ENCODE measurements around the gene OBSCN. TPM values are rescaled to one million over a fixed set of nuclear protein-coding genes. Genes with fewer than 3 reads are reported as not detected.

Gene OBSCN
- total RNA-seq, 1 donor from 2014 or later, result 1.5 TPM

DNA sequence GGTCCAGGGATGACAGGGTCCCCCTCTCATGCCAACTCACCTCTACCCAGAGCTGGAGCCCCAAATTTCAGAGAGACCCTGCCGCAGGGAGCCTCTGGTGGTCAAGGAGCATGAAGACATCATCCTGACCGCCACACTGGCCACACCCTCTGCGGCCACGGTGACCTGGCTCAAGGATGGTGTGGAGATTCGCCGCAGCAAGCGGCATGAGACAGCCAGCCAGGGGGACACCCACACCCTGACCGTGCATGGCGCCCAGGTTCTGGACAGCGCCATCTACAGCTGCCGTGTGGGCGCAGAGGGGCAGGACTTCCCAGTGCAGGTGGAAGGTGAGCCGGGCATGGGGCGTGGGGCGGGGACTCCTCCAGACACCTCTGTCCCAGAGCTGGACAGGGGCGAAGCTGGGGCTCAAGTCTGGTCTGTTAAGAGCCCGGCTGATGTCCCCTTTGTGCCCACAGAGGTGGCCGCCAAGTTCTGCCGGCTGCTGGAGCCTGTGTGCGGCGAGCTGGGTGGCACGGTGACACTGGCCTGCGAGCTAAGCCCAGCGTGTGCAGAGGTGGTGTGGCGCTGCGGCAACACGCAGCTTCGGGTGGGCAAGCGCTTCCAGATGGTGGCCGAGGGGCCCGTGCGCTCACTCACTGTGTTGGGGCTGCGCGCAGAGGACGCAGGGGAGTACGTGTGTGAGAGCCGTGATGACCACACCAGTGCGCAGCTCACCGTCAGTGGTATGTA, 66.0 kb downstream of the OBSCN start:
- no peak for DNase-seq (ENCODE audit: extremely low read depth, low read depth, low spot score)

DNA sequence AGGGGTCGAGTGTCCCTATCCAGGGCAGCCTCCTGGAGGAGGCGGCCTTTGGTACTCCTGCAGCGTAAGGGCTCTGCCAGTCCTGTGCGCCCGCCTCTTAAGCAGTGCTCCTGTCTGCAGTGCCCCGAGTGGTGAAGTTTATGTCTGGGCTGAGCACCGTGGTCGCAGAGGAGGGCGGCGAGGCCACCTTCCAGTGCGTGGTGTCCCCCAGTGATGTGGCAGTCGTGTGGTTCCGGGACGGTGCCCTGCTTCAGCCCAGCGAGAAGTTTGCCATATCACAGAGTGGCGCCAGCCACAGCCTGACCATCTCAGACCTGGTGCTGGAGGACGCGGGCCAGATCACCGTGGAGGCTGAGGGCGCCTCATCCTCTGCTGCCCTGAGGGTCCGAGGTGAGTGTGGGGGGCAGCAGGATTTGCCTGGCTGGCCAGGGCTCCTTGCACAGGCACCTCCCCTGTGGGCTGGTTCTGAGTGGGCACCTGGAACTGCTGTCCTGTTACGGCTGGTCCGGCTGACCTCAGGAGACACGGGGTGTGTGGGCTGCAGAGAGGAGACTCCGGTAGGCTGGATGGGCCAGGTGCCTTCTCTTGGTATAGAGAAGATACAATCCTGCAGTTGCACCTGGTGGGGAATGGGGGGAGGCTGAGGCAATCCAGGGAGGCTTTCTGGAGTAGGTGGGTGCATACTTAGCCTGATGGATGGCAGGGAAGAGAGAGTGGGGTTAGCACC, 66.8 kb downstream of the OBSCN start:
- DNase-seq (ENCODE audit: extremely low read depth, low read depth, low spot score), result no peak

DNA sequence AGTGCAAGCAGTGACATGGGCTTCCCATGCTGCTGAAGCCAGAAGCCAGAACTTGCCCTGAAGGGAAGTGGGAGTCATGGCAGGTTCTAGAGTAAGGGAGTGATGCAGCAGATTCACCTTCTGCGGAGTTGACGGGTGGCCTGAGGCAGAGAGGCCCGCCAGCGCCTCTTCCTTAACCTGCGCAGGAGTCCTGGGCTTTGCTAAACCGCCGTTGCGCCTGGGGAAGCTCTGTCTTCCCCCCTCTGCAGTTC, 67.3 kb downstream of the OBSCN start:
- no peak for DNase-seq (ENCODE audit: extremely low read depth, low read depth, low spot score)

DNA sequence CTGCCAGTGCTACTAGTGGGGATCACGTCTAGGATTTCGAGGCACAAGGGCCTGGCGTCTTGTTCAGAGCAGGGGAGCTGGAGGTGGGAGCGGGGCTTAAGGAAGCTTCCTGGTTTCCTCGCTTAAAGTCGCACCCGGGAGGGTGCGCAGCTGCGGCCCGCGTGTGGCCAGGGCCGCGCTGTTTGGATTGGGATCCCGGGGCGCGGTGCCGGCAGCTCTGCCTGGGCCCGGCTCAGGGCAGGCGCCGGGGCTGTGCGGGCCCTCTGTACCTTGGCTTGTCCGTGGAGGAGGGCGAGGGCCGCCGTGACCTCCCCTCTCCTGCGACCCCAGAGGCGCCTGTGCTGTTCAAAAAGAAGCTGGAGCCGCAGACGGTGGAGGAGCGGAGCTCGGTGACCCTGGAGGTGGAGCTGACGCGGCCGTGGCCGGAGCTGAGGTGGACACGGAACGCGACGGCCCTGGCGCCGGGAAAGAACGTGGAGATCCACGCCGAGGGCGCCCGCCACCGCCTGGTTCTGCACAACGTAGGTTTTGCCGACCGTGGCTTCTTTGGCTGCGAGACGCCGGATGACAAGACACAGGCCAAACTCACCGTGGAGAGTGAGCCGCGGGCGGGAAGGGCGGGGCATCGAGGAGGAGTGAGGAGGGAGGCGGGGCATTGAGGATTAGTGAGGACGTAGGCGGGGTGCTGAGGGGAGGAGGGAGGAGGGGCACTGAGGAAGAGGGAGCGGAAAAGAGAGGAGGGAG, 67.8 kb downstream of the OBSCN start:
- DNase-seq (ENCODE audit: extremely low read depth, low read depth, low spot score), result no peak

DNA sequence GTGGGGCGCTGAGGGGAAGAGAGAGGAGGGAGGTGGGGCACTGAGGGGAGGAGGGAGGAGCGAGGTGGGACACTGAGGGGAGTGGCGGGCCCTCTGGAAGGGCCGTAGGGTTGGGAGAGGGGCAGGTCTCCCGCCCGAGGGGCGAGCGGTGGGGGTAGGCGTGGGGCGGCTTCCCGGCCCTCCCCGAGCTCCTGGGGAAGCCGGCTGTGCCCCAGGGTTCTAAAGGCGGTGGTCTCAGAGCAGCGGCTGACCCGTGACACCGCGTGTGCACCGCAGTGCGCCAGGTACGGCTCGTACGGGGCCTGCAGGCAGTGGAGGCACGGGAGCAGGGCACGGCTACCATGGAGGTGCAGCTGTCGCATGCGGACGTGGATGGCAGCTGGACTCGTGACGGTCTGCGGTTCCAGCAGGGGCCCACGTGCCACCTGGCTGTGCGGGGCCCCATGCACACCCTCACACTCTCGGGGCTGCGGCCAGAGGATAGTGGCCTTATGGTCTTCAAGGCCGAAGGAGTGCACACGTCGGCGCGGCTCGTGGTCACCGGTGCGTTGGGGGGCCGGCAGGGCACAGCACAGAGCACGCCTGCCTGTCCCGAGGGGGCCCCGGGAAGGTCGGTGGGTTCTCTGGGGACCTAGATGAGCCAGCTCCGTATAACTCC, 68.5 kb downstream of the OBSCN start:
- DNase-seq (ENCODE audit: extremely low read depth, low read depth, low spot score), result no peak

DNA sequence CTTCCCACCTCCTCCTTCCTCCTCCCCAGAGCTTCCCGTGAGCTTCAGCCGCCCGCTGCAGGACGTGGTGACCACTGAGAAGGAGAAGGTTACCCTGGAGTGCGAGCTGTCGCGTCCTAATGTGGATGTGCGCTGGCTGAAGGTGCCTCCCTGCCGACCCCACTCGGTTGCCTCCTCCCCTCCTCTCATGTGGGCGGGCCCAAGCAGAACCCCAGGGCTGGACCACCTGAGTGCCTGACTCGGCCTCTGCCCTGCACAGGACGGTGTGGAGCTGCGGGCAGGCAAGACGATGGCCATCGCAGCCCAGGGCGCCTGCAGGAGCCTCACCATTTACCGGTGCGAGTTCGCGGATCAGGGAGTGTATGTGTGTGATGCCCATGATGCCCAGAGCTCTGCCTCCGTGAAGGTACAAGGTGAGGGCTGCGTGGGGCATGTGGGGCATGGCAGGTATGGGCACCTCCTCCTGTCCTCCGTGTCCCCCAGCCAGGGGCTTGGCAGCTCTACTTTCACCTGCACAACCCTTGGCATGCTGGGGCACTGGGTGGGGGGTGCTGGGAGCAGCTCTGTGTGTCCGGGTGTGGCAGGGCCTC, 69.2 kb downstream of the OBSCN start:
- DNase-seq (ENCODE audit: extremely low read depth, low read depth, low spot score), result no peak

DNA sequence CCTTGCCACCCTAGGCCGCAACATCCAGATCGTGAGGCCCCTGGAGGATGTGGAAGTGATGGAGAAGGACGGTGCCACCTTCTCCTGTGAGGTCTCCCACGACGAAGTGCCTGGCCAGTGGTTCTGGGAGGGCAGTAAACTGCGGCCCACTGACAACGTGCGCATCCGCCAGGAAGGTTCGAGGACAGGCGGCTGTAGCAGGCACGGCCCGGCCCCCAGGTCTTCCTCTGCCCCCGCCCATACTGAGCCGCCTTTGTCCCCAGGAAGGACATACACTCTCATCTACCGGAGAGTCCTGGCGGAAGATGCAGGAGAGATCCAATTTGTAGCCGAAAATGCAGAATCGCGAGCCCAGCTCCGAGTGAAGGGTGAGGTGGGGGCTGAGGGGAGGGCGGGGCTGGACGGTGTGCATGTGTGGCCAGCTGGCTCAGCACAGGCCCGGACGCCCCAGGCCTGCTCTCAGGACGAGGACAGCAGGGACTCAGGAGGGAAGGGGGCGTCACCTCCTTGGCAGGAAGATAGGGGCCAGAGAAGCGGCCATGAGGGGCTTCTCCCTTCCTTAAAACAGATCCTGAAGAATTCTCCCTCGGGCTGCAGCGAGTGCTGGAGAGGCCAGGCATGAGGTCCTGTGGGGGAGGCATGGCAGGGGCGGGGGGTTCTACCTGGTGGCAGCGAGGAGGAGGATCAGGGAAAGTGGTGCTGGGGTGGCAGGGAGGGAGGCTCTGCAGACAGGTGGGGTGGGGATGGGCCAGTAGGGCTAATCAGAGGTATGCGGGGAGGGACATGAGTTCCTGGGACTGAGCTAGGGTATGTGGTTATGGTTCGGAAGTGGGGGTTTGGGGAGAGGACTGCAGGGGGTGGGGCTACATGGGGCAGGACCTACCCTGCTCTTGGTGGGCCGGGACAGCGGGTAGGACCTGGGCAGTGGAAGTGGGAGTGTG, 69.9 kb downstream of the OBSCN start:
- no peak for DNase-seq (ENCODE audit: extremely low read depth, low read depth, low spot score)

DNA sequence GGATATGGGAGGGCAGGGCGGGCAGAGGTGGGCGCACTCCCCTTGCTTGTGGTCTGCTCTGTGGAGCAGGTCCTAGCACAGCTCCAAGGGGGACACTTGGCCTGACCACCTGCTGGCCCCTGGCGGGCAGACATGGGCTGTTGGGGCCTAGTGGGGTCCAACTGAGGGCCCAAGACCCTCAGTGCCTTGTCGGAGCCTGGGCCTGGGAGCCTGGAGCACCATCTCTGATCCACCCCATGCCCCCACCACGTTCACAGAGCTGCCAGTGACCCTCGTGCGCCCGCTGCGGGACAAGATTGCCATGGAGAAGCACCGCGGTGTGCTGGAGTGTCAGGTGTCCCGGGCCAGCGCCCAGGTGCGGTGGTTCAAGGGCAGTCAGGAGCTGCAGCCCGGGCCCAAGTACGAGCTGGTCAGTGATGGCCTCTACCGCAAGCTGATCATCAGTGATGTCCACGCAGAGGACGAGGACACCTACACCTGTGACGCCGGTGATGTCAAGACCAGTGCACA, 70.6 kb downstream of the OBSCN start:
- no peak for DNase-seq (ENCODE audit: extremely low read depth, low read depth, low spot score)

DNA sequence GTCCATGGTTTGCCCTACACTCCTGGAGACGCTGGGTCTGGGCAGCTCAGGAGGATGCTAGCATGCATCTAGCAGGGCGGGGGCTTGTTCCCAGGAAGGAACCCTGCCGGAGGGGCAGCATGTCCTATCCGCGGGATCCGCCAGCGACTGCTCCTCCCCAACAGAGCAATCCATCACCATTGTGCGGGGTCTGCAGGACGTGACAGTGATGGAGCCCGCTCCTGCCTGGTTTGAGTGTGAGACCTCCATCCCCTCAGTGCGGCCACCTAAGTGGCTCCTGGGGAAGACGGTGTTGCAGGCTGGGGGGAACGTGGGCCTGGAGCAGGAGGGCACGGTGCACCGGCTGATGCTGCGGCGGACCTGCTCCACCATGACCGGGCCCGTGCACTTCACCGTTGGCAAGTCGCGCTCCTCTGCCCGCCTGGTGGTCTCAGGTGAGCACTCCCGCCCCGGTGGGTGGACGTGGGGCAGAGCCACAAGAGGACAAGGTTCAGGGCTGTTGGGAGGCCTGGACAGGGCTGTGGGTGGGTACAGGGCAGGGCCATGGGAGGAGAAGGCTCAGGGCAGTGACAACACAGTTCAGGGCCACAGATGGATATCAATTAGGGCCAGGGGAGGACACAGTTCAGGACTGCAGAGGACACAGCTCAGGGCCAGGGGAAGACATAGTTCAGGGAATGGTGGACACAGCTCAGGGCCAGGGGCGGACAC, 71.3 kb downstream of the OBSCN start:
- no peak for DNase-seq (ENCODE audit: extremely low read depth, low read depth, low spot score)

DNA sequence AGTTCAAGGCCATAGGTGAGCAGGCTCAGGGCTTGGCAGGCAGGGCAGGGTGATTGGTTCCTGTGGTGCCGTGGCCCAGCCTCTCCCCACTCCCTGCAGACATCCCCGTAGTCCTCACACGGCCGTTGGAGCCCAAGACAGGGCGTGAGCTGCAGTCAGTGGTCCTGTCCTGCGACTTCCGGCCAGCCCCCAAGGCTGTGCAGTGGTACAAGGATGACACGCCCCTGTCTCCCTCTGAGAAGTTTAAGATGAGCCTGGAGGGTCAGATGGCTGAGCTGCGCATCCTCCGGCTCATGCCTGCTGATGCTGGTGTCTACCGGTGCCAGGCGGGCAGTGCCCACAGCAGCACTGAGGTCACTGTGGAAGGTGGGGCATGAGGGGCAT, 71.9 kb downstream of the OBSCN start:
- DNase-seq (ENCODE audit: extremely low read depth, low read depth, low spot score), result no peak

DNA sequence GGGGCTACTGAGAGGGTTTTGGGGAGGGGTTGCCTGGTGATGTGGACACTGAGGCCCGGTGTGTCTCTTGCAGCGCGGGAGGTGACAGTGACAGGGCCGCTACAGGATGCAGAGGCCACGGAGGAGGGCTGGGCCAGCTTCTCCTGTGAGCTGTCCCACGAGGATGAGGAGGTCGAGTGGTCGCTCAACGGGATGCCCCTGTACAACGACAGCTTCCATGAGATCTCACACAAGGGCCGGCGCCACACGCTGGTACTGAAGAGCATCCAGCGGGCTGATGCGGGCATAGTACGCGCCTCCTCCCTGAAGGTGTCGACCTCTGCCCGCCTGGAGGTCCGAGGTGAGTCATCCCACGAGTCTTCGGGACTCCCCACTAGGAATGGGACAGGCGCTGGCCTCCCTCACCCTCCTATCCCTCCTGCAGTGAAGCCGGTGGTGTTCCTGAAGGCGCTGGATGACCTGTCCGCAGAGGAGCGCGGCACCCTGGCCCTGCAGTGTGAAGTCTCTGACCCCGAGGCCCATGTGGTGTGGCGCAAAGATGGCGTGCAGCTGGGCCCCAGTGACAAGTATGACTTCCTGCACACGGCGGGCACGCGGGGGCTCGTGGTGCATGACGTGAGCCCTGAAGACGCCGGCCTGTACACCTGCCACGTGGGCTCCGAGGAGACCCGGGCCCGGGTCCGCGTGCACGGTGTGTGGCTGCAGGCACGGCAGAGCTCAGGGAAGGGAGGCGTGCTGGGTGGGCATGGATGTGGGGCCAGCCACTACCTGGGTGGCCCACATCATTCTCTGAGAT, 72.5 kb downstream of the OBSCN start:
- no peak for DNase-seq (ENCODE audit: extremely low read depth, low read depth, low spot score)

DNA sequence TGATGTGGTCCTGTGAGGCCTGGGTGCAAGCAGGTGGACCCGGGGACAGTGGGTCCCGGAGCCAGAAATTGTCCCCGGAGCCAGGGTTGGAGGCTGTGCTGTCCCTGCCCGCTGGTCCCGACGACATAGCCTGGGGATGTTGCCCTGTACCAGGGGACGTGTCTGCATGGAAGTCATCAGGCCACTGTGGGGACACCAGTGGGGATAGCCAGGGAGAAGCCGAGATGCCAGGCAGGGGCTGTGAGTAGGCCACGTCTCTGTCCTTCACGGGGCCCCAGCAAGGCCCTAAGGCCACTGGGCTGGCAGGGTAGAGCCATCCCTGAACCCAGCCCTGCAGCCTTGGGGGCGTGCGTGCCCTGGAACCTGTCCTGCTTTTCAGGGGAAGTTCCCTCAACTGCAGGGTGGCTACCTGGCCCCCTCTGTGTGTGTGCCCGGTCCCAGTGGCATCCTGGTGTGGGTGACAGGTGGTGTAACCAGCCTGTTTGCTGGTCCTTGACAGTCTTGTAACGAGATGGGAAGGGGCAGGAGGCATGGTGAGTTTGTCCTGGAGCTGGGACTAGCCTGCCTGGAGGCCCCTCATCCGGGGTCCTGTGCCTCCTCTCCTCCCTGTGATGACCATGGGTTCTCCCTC, 73.2 kb downstream of the OBSCN start:
- DNase-seq (ENCODE audit: extremely low read depth, low read depth, low spot score), result no peak

DNA sequence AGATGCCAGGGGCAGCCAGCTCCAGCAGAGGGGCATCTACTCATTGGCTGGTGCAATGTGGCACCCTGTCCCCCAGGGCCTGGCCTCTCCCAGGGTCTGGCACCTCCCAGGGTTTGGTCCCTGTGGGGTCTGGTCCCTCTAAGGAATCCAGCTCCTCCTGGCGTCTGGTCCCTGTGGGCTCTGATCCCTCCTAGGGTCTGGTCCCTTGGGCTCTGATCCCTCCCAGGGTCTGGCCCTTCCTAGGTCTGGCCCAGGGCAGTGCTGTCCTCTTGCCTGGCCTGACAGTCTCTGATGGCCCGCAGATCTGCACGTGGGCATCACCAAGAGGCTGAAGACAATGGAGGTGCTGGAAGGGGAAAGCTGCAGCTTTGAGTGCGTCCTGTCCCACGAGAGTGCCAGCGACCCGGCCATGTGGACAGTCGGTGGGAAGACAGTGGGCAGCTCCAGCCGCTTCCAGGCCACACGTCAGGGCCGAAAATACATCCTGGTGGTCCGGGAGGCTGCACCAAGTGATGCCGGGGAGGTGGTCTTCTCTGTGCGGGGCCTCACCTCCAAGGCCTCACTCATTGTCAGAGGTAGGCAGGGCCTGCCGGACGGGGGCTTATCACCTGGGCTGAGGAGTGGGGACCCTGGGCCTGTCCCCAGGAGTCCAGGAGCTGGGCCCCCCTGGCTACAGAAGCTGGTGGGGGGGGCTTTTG, 73.9 kb downstream of the OBSCN start:
- DNase-seq (ENCODE audit: extremely low read depth, low read depth, low spot score), result no peak

DNA sequence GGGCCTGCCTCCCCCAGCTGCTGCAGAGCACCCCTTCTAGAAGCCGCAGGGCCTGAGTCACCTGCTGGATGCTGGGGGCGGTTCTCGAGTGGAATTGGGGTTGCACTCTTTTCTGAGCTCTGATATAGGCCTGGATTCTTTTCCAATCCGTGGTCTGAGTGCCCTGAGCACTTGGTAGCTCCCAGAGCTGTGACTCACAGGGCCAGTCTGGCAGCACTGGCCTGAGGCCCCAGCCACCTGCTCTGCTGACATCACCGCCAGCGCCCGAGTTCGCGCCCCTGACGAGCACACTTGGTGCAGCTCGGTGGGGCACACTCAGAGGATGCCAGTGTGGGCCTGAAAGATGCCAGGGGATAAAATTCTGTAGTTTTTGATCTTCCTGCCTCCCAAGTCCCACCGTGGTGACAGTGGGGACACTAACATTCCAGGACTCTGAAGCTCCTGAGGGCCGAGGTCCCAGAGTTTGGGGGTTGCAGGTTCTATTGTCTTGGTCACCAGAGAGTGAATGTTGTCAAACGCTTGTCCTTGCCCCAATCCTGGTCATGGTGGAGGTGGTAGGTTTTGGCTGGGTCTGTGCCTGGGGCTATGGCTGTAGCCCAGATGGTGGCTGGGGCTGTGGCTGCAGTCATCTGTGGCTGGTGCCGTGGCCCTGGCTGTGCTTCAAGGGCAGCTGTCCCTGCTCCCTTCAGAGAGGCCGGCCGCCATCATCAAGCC, 74.6 kb downstream of the OBSCN start:
- no peak for DNase-seq (ENCODE audit: extremely low read depth, low read depth, low spot score)

DNA sequence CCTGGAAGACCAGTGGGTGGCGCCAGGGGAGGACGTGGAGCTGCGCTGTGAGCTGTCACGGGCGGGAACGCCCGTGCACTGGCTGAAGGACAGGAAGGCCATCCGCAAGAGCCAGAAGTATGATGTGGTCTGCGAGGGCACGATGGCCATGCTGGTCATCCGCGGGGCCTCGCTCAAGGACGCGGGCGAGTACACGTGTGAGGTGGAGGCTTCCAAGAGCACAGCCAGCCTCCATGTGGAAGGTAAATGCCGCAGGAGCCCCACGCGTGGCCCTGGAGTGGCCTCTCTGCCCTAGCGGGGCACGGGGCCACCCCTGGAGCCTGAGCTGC, 75.2 kb downstream of the OBSCN start:
- DNase-seq (ENCODE audit: extremely low read depth, low read depth, low spot score), result no peak

DNA sequence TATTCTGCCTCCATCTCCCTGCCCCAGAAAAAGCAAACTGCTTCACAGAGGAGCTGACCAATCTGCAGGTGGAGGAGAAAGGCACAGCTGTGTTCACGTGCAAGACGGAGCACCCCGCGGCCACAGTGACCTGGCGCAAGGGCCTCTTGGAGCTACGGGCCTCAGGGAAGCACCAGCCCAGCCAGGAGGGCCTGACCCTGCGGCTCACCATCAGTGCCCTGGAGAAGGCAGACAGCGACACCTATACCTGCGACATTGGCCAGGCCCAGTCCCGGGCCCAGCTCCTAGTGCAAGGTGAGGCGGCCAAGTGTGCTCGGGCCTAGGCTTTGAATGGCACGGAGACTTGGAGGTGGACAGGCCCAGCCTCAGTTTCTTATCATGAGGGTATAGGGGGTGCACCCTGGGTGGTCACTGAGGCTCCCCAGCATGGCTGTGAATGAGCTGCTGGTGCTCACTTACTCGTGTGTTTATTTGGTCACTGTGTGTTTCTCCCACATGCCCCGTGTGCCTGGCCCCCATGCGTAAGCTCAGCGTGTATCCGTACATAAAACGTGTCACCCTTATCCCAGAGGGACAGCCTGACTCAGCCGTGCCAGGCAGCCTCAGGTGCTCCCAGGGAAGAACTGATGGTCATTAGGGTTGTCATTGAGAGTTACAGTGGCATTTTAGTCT, 75.8 kb downstream of the OBSCN start:
- DNase-seq (ENCODE audit: extremely low read depth, low read depth, low spot score), result no peak

All from glomerular endothelial cell (primary cell).